ENCODE measurements around the gene FCN1. TPM values are rescaled to one million over a fixed set of nuclear protein-coding genes. Genes with fewer than 3 reads are reported as not detected.
A peak's percentile ranks its signal among the peaks of the same experiment; 100 is the strongest.

The FCN1 gene
- total RNA-seq, 6 experiments from 2014 or later: 0.68 to 5.3 (median 1.7) TPM

DNA sequence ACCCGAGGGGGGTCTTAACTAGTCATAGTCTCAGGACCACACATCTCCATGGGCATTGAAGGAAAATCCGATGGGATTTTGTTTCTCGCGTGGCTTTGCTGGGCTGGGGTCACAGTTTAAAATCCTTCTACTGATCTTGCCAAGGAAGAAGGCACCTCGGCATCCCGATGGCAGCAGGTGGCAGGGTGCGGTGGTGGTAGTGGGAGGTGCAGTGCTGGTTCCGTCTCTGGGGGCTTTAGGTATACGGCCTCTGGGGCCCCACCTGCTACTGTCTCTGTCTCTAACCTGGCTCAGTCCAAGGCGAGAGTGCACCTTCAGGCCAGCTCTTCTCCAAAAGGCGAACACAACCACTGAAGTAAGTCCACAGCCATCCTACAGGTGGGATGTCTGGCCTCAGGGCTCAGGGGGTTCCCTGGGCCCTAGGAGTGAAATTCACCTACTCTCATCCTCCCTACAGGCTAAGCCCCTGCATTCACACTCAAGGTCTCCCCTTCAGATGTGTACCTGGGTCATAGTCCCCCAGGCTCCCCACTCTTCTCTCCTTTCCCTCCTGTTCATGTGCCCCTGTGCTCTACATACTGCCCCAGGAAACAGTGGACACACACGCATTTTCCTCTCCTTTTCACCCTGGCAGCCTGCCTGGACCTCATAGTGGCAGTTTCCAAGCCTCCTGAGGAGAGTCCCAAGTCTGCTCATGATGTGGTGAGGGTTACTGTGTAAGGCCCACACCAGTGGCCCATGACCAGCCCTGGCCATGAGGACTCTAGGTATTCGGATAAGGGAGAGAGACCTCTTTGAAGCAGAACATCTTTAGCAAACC lies 37.8 kb downstream of the FCN1 start:
- WGBS (ENCODE audit: insufficient coverage, low coverage, low lambda C conversion rate, missing lambda C conversion rate): 39% methylated on average over 3 of the region's 13 CpGs
- no peaks in the 10 kb centered on the region for H3K9me3 ChIP-seq
- intact Hi-C loops (cut with DNase I): no loop called here
- no peaks in the 10 kb centered on the region for H3K27me3 ChIP-seq
- H3K36me3 ChIP-seq: no peaks in the 10 kb centered on the region
- TF ChIP-seq, protein P1, sequence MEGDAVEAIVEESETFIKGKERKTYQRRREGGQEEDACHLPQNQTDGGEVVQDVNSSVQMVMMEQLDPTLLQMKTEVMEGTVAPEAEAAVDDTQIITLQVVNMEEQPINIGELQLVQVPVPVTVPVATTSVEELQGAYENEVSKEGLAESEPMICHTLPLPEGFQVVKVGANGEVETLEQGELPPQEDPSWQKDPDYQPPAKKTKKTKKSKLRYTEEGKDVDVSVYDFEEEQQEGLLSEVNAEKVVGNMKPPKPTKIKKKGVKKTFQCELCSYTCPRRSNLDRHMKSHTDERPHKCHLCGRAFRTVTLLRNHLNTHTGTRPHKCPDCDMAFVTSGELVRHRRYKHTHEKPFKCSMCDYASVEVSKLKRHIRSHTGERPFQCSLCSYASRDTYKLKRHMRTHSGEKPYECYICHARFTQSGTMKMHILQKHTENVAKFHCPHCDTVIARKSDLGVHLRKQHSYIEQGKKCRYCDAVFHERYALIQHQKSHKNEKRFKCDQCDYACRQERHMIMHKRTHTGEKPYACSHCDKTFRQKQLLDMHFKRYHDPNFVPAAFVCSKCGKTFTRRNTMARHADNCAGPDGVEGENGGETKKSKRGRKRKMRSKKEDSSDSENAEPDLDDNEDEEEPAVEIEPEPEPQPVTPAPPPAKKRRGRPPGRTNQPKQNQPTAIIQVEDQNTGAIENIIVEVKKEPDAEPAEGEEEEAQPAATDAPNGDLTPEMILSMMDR (IDR thresholded peaks at IDR 0.05): no peak
- no peak for TF ChIP-seq POLR2A (IDR thresholded peaks at IDR 0.05)
- ATAC-seq: peak; percentile 8 to 48 (median 26)
- H3K4me3 ChIP-seq: no peak overlapping the region
- peak overlapping the region in 1 of 3 donors; percentile 22 for H3K27ac ChIP-seq
- no peaks in the 10 kb centered on the region for H3K4me1 ChIP-seq
- peak in 1 of 3 donors; percentile 37 for DNase-seq

DNA sequence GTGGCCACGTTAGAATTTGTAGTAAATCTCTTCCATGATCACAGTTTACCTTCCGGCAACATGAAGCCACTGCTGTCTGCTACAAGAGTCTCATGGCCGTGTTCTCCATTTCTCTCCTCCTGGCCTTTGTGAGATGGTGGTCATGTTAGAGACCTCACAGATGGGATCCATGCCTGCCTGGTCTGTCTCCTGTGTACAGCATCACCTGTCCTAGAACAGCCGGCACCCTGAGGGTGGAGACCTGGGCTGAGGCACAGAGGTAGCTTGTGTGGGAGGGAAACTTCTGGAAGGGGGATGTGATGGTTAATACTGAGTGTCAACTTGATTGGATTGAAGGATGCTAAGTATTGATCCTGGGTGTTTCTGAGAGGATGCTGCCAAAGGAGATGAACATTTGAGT lies 40.2 kb downstream of the FCN1 start:
- H3K4me1 ChIP-seq: no peaks in the 10 kb centered on the region

DNA sequence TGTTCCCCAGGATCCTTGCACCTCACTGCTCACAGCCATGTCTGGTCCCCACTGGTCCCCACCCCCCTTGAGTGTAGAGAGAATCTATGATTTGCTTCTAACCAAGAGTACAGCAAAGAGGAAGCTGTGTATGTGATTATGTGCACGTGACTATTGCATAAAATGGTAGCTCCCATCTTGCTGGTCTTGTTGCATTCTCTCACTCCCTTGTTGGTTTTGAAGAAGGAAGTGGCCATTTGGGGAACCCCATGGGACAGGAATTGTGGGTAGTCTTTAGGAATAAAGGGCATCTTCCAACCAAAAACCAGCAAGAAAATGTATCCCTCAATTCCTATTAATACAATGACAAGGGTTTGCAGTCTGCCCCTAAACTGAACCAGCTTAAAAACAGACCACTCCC lies 42.3 kb downstream of the FCN1 start:
- Histone ChIP-seq H3K27ac (no peak overlapping the region), H3K4me3 (no peak overlapping the region), H3K4me1 (no peaks in the 10 kb centered on the region), H3K36me3 (no peaks in the 10 kb centered on the region), H3K9me3 (no peaks in the 10 kb centered on the region), H3K27me3 (no peaks in the 10 kb centered on the region)
- ATAC-seq: no peak
- WGBS (ENCODE audit: insufficient coverage, low coverage, low lambda C conversion rate, missing lambda C conversion rate): 33% methylated on average over 1 of the region's 1 CpG
- TF ChIP-seq, protein P1 (IDR thresholded peaks at IDR 0.05): no peak
- no peak for TF ChIP-seq POLR2A (IDR thresholded peaks at IDR 0.05)
- peak in 1 of 3 donors; percentile 15 for DNase-seq
- intact Hi-C loops (cut with DNase I): no loop called here

More for the DNA sequence above, 40.2 kb downstream of the FCN1 start:
- H3K36me3 ChIP-seq: no peaks in the 10 kb centered on the region
- no peak overlapping the region for H3K4me3 ChIP-seq
- 60% methylated on average over 3 of the region's 4 CpGs for WGBS (ENCODE audit: insufficient coverage, low coverage, low lambda C conversion rate, missing lambda C conversion rate)
- TF ChIP-seq POLR2A (IDR thresholded peaks at IDR 0.05): no peak
- TF ChIP-seq, protein P1 (IDR thresholded peaks at IDR 0.05): no peak
- no peak for DNase-seq
- no peak for ATAC-seq
- no peak overlapping the region for H3K27ac ChIP-seq
- intact Hi-C loops (cut with DNase I): no loop called here
- no peaks in the 10 kb centered on the region for H3K9me3 ChIP-seq
- no peaks in the 10 kb centered on the region for H3K27me3 ChIP-seq

DNA sequence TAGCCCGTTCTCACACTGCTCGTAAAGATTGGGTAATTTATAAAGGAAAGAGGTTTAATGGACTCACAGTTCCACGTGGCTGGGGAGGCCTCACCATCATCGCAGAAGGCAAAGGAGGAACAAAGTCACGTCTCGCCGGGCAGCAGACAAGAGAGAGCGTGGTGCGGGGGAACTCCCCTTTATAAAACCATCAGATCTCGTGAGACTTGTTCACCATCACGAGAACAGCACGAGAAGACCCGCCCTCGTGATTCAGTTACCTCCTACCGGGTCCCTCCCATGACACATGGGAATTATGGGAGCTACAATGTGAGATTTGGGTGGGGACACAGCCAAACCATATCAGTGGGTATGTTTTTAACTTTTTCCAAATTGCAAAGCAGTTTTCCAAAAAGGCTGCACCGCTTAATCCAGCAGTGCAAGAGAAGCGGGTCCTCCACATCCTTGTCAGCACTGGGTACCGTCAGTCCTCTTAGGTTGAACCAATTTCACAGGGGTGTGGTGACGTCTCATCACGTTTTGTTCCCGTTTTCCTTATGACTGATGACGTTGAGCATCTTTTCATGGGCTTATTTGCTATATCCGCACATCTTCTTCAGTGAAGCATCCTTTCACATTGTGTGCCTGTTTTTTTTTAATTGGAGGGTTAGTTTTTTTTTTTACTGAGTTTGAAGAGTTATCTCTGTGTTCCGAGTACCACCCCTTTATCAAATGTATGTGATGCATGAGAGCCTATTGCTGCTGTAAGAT lies 45.1 kb downstream of the FCN1 start:
- no peaks in the 10 kb centered on the region for H3K27me3 ChIP-seq
- 56% methylated on average over 18 of the region's 24 CpGs for WGBS (ENCODE audit: insufficient coverage, low coverage, low lambda C conversion rate, missing lambda C conversion rate)
- H3K27ac ChIP-seq: no peak overlapping the region
- H3K36me3 ChIP-seq: no peaks in the 10 kb centered on the region
- H3K9me3 ChIP-seq: no peaks in the 10 kb centered on the region
- no peaks in the 10 kb centered on the region for H3K4me1 ChIP-seq
- TF ChIP-seq, protein P1 (IDR thresholded peaks at IDR 0.05): no peak
- TF ChIP-seq POLR2A (IDR thresholded peaks at IDR 0.05): no peak
- ATAC-seq (no peak), DNase-seq (peak in 1 of 3 donors; percentile 12)
- no peak overlapping the region for H3K4me3 ChIP-seq
- intact Hi-C loops (cut with DNase I): no loop called here

Measured in right lobe of liver (tissue), 6 donors.